ENCODE results near the gene RFPL3.
"Not testable (repeated sequence)": the region's sequence is repeated elsewhere in the genome, so short reads cannot be mapped to it uniquely, and the experiment has no call there.

Gene RFPL3

DNA sequence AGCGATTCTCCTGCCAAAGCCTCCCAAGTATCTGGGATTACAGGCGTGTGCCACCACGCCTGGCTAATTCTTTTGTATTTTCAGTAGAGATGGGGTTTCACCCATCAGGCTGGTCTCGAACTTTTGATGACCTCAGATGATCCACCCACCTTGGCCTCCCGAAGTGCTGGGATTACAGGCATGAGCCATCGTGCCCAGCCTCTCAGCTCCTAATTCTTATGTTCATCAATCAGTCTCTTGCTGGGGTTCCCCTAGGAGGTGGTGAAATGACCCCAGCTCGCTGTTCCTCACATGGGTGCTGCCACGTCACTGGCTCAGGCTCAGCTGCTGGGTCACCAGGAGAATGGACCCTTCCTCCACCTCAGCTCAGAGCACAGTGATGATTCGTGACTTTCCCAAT is at the start of gene RFPL3:
Gene RFPL3 (plus strand): TSS at position 301 of the 400 bp plus-strand sequence. CDS start 205 bp downstream, outside the sequence.
- H3K4me2 ChIP-seq; H2AFZ ChIP-seq (ENCODE audit: low read depth); H3K4me3 ChIP-seq (IDR thresholded peaks at IDR 0.05; ENCODE audit: insufficient read depth, low read depth, low read length); H3K36me3 ChIP-seq (ENCODE audit: insufficient read depth); H4K20me1 ChIP-seq (ENCODE audit: insufficient read depth); H3K9ac ChIP-seq; H3K27me3 ChIP-seq (ENCODE audit: insufficient read depth, low read depth); H3K4me1 ChIP-seq (ENCODE audit: low read depth, poor library complexity, severe bottlenecking); H3K27ac ChIP-seq; H3K79me2 ChIP-seq (ENCODE audit: insufficient read depth, low read depth): not testable (repeated sequence)

DNA sequence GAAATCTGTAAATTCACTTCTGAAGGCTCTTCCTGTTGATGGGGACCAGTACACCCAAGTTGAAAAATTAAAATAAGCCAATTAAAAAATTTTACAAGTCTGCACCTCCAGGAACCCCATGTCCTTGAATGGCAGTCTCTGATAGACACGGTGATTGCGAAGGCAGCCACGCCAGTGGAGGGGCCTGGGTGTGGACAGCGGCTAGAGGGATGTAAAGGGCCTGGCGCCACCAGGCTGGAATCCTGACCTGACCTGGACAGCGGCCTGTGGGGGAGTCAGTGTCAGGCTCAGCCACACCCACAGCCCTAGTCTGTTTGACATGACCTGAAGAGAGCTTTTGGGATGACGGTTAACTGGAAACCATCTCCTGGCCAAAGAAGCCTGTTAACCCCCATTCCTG is 49.5 kb upstream of the RFPL3 start:
- Histone ChIP-seq H3K36me3 (ENCODE audit: insufficient read depth) (no peaks in the 10 kb centered on the region), H3K79me2 (ENCODE audit: insufficient read depth, low read depth) (no peaks in the 10 kb centered on the region), H3K9ac (no peak overlapping the region), H3K27ac (no peak overlapping the region), H4K20me1 (ENCODE audit: insufficient read depth) (no peaks in the 10 kb centered on the region), H3K4me3 (IDR thresholded peaks at IDR 0.05; ENCODE audit: insufficient read depth, low read depth, low read length) (no peak overlapping the region), H3K27me3 (ENCODE audit: insufficient read depth, low read depth) (no peaks in the 10 kb centered on the region), H3K4me1 (ENCODE audit: low read depth, poor library complexity, severe bottlenecking) (no peaks in the 10 kb centered on the region), H2AFZ (ENCODE audit: low read depth) (no peak overlapping the region), H3K4me2 (no peak overlapping the region)
- TF ChIP-seq, protein P1, sequence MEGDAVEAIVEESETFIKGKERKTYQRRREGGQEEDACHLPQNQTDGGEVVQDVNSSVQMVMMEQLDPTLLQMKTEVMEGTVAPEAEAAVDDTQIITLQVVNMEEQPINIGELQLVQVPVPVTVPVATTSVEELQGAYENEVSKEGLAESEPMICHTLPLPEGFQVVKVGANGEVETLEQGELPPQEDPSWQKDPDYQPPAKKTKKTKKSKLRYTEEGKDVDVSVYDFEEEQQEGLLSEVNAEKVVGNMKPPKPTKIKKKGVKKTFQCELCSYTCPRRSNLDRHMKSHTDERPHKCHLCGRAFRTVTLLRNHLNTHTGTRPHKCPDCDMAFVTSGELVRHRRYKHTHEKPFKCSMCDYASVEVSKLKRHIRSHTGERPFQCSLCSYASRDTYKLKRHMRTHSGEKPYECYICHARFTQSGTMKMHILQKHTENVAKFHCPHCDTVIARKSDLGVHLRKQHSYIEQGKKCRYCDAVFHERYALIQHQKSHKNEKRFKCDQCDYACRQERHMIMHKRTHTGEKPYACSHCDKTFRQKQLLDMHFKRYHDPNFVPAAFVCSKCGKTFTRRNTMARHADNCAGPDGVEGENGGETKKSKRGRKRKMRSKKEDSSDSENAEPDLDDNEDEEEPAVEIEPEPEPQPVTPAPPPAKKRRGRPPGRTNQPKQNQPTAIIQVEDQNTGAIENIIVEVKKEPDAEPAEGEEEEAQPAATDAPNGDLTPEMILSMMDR (conservative IDR thresholded peaks at IDR 0.05; ENCODE audit: low read depth, low read length): no peak

DNA sequence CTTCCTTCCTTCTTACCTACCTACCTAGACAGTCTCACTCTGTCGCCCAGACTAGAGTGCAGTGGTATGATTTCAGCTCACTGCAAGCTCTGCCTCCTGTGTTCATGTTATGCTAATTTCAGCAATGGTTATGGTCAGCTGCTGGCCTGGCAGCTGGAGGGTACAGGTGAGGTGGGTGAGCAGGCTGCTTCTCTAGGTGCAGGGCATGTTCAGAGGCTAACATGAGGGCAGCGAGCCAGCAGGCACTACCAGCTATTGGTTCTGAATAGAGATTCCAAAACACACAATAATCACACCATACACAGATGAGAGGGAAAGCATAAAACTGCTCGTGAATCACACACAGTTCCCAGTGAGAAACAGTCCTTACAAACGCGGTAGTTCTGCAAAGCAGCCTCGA is 48.7 kb upstream of the RFPL3 start:
- Histone ChIP-seq H4K20me1 (ENCODE audit: insufficient read depth) (no peaks in the 10 kb centered on the region), H3K79me2 (ENCODE audit: insufficient read depth, low read depth) (no peaks in the 10 kb centered on the region), H2AFZ (ENCODE audit: low read depth) (no peak overlapping the region), H3K36me3 (ENCODE audit: insufficient read depth) (no peaks in the 10 kb centered on the region), H3K4me2 (no peak overlapping the region), H3K4me1 (ENCODE audit: low read depth, poor library complexity, severe bottlenecking) (no peaks in the 10 kb centered on the region), H3K27me3 (ENCODE audit: insufficient read depth, low read depth) (no peaks in the 10 kb centered on the region), H3K9ac (no peak overlapping the region), H3K4me3 (IDR thresholded peaks at IDR 0.05; ENCODE audit: insufficient read depth, low read depth, low read length) (no peak overlapping the region), H3K27ac (no peak overlapping the region)
- TF ChIP-seq, protein P1 (conservative IDR thresholded peaks at IDR 0.05; ENCODE audit: low read depth, low read length): no peak

DNA sequence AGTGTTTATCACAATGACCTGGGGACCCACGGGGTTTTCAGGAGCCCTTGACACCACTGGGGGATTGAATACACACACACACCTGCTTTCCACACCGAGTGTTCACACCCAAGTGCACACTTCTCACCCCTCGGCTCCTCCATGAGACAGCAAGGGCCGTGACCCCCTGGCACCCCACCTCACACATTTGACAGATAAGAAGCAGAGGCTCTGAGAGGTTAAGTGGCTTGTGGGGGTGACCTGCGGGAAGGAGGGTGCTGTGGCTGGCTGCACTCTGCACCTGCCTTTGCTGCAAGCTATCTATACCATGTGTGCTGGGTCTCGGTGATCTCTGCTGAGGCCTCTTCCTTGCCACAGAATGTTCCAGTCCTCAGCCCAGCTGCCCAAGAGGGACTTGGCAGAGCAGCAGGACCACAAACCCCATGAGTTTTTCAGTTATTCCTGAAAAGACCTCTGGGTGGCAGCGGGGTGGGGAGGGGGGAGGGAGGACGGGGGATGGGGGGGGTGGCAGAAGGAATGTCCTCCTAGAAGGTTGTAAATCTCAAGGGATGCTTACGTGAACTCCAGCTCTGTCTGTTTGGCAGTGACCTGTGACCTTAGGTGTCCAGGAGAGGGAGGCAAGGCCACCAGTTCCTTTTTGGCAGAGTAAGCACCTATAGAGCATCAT is 47.9 kb upstream of the RFPL3 start:
- H3K4me1 ChIP-seq (ENCODE audit: low read depth, poor library complexity, severe bottlenecking): no peaks in the 10 kb centered on the region
- no peak overlapping the region for H3K27ac ChIP-seq
- no peaks in the 10 kb centered on the region for H3K36me3 ChIP-seq (ENCODE audit: insufficient read depth)
- TF ChIP-seq, protein P1 (conservative IDR thresholded peaks at IDR 0.05; ENCODE audit: low read depth, low read length): no peak
- H3K4me3 ChIP-seq (IDR thresholded peaks at IDR 0.05; ENCODE audit: insufficient read depth, low read depth, low read length): no peak overlapping the region
- no peaks in the 10 kb centered on the region for H3K79me2 ChIP-seq (ENCODE audit: insufficient read depth, low read depth)
- H2AFZ ChIP-seq (ENCODE audit: low read depth): no peak overlapping the region
- H3K4me2 ChIP-seq: no peak overlapping the region
- H3K9ac ChIP-seq: no peak overlapping the region
- no peaks in the 10 kb centered on the region for H3K27me3 ChIP-seq (ENCODE audit: insufficient read depth, low read depth)
- no peaks in the 10 kb centered on the region for H4K20me1 ChIP-seq (ENCODE audit: insufficient read depth)

DNA sequence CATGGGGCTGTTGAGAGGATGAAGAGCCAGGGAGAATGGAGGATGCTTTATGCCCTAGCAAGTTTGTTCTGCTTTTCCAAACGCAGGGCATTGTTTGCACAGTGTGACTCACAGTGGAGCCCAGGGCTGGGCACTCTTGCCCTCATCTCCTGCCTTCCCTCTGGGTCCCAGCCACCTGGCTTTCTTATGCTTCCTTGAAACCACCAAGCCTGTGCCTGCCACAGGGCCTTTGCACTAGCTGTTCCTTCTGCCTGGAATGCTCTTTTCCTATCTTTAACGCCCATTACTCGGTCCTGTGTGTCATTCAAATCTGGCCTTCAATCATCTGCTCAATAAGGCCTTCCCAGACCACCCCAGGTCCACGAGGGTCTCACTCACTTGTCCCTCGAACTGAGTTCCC is 46.9 kb upstream of the RFPL3 start:
- no peaks in the 10 kb centered on the region for H3K36me3 ChIP-seq (ENCODE audit: insufficient read depth)
- no peak overlapping the region for H3K4me2 ChIP-seq
- H3K4me3 ChIP-seq (IDR thresholded peaks at IDR 0.05; ENCODE audit: insufficient read depth, low read depth, low read length): no peak overlapping the region
- TF ChIP-seq, protein P1 (conservative IDR thresholded peaks at IDR 0.05; ENCODE audit: low read depth, low read length): no peak
- no peaks in the 10 kb centered on the region for H4K20me1 ChIP-seq (ENCODE audit: insufficient read depth)
- H3K9ac ChIP-seq: no peak overlapping the region
- no peaks in the 10 kb centered on the region for H3K79me2 ChIP-seq (ENCODE audit: insufficient read depth, low read depth)
- H3K27ac ChIP-seq: no peak overlapping the region
- H3K4me1 ChIP-seq (ENCODE audit: low read depth, poor library complexity, severe bottlenecking): no peaks in the 10 kb centered on the region
- H3K27me3 ChIP-seq (ENCODE audit: insufficient read depth, low read depth): no peaks in the 10 kb centered on the region
- H2AFZ ChIP-seq (ENCODE audit: low read depth): no peak overlapping the region
